K562 (cell line): ENCODE data around the gene IFI6. TPM values are rescaled to one million over a fixed set of nuclear protein-coding genes. Genes with fewer than 3 reads are reported as not detected.

Experiments
- AFF4 ChIP-seq: sonication (generic); formaldehyde crosslinking; IDR thresholded peaks from 2 replicates; pipeline ENCODE4 v1.8.0; 2023; ENCODE audit warnings: mild to moderate bottlenecking, missing genetic modification reagents
- CTCF ChIP-seq, 3 experiments: IDR thresholded peaks in 2 of 3; conservative IDR thresholded peaks in 1 of 3; 2 replicates each; pipeline ENCODE4 v1.5.1; 2011 to 2012; ENCODE audit warnings: low read length in 3 of 3, mild to moderate bottlenecking in 3 of 3, control low read depth in 2 of 3, improper control_type of control experiment in 1 of 3, inconsistent platforms in 1 of 3, low read depth in 1 of 3, mixed read lengths in 1 of 3, moderate library complexity in 1 of 3; ENCODE audit not compliant: insufficient read depth in 2 of 3
- HDAC6 ChIP-seq: IDR thresholded peaks from 2 replicates; pipeline ENCODE4 v1.6.1; 2012; ENCODE audit warnings: low read depth, mild to moderate bottlenecking, control low read depth, inconsistent platforms, low read length, moderate library complexity
- MIER1 ChIP-seq: fragments of 450-650 bp; IDR thresholded peaks from 2 replicates; pipeline ENCODE4 v1.6.1; 2016; ENCODE audit warnings: antibody characterized with exemption, mild to moderate bottlenecking, low read depth
- PCBP1 ChIP-seq: fragments of 200-400 bp; formaldehyde crosslinking; IDR thresholded peaks from 2 replicates; pipeline ENCODE4 v1.6.1; 2018; ENCODE audit warnings: mild to moderate bottlenecking, low read depth, low read length; ENCODE audit not compliant: poor library complexity, severe bottlenecking
- ZNF740 ChIP-seq, 3 experiments: fragments of 200-800 bp in 1 of 3; sonication (Bioruptor generic) in 1 of 3; sonication (generic) in 1 of 3; formaldehyde crosslinking in 1 of 3; IDR thresholded peaks; 2 replicates each; pipeline versions ENCODE4 v1.6.1 to v1.8.0; 2016 to 2022; ENCODE audit warnings: mild to moderate bottlenecking in 2 of 3, missing compliant biosample characterization in 2 of 3, missing genetic modification characterization in 2 of 3, missing genetic modification reagents in 1 of 3
- ZNF764 ChIP-seq: fragments of 250-450 bp; sonication (Bioruptor Pico); IDR thresholded peaks from 2 replicates; pipeline ENCODE4 v1.4.0; 2020; ENCODE audit warnings: low read depth, mild to moderate bottlenecking, moderate library complexity
- polyA plus RNA-seq, 8 experiments: library from polyadenylated mRNA; depleted of rRNA in 4 of 8; stranded (reverse) in 5 of 8; unstranded in 3 of 8; fragments of >200 nt; fragmentation: Nextera tagmentation in 2 of 8; fragmentation: Illumina TruSeq in 1 of 8; extraction: Ambion mirVana in 2 of 8; extraction: Trizol in 1 of 8; gene quantifications; 2 replicates each; pipeline versions ENCODE4 v1.2.1 to v1.2.3, GENCODE V29; 2011 to 2014; ENCODE audit warnings: inconsistent platforms in 1 of 8, missing spikeins in 1 of 8
- small RNA-seq: library from RNA; depleted of rRNA; stranded (forward); fragments of <200 nt; gene quantifications from one replicate; pipeline ENCODE3, GENCODE V24; 2014
- total RNA-seq, 7 experiments: library from RNA; depleted of rRNA in 6 of 7; stranded (reverse); fragments of >200 nt in 6 of 7; fragmentation: Illumina TruSeq in 2 of 7; extraction: Trizol in 2 of 7; gene quantifications; 2 replicates each; pipeline versions ENCODE4 v1.2.1 to v1.2.3, GENCODE V29; 2011 to 2021; ENCODE audit warnings: low replicate concordance in 1 of 7

The IFI6 gene
- total and polyA plus RNA-seq, 9 of the 15 experiments (the other 6 are each of a cell fraction or from before 2014, with no cell fraction given), result 0.17 to 4.5 (median 2.2) TPM

GRCh38 chr1:27616441-27616840 lies 55.6 kb downstream of the IFI6 start (continued):
- TF ChIP-seq CTCF (IDR thresholded peaks at IDR 0.05 in 2 of 3, conservative IDR thresholded peaks at IDR 0.05 in 1 of 3; ENCODE audit: insufficient read depth in 2 of 3, low read depth in 1 of 3, low read length in 3 of 3) (peak; percentile 46 to 64 (median 54)), MIER1 (no peak), PCBP1 (no peak), ZNF764 (CRISPR knock-in tag) (no peak), HDAC6 (no peak), AFF4 (CRISPR knock-in tag) (no peak), ZNF740 (CRISPR knock-in tag; IDR thresholded peaks at IDR 0.05) (no peak), ZNF740 (tag; IDR thresholded peaks at IDR 0.05) (no peak)

Small RNA genes within 50 kb of the gene (small RNA-seq; reads per million reads assigned to genes)
- gene AL031729.1 (not detected), gene RNU6-424P (not detected), gene RNU6-949P (not detected)

Other genes starting within 250 kb of the IFI6 start
Only the 7 nearest of the 8 such genes appear.
- gene WASF2, start 182.0 kb downstream of the IFI6 start, total RNA-seq (2014; rRNA removed), result 21.3 and 29.6 TPM in 2 replicates
- gene WASF2, start 182.0 kb downstream of the IFI6 start, total RNA-seq (2014; rRNA removed; fragmentation: Illumina TruSeq; extraction: Trizol), result 31.2 and 40.7 TPM in 2 replicates
- 26.1 and 29.2 TPM in 2 replicates for gene WASF2, start 182.0 kb downstream of the IFI6 start, total RNA-seq (2015; rRNA removed; fragmentation: Illumina TruSeq; extraction: Trizol)
- 139 and 163 TPM in 2 replicates for gene WASF2, start 182.0 kb downstream of the IFI6 start, total RNA-seq (2021)
- gene WASF2, start 182.0 kb downstream of the IFI6 start, polyA plus RNA-seq (2011; rRNA removed), result 41.5 and 104 TPM in 2 replicates
- gene WASF2, start 182.0 kb downstream of the IFI6 start, polyA plus RNA-seq (2014; fragmentation: Illumina TruSeq; extraction: Trizol), result 109 and 115 TPM in 2 replicates
- gene WASF2, start 182.0 kb downstream of the IFI6 start, polyA plus RNA-seq (2014; fragmentation: Nextera tagmentation; extraction: Ambion mirVana), result 1 to 10 TPM; 8.2 to 9.7 TPM
- 51.3 and 56.8 TPM in 2 replicates for gene WASF2, start 182.0 kb downstream of the IFI6 start, polyA plus RNA-seq (2014; rRNA removed)
- 7.9 and 12.5 TPM in 2 replicates for gene AHDC1, start 68.0 kb downstream of the IFI6 start, total RNA-seq (2014; rRNA removed)
- gene AHDC1, start 68.0 kb downstream of the IFI6 start, total RNA-seq (2014; rRNA removed; fragmentation: Illumina TruSeq; extraction: Trizol), result 3.6 and 4.6 TPM in 2 replicates
- 4.7 and 4.8 TPM in 2 replicates for gene AHDC1, start 68.0 kb downstream of the IFI6 start, total RNA-seq (2015; rRNA removed; fragmentation: Illumina TruSeq; extraction: Trizol)
- 36.4 and 37.8 TPM in 2 replicates for gene AHDC1, start 68.0 kb downstream of the IFI6 start, total RNA-seq (2021)
- 3.1 and 4.2 TPM in 2 replicates for gene AHDC1, start 68.0 kb downstream of the IFI6 start, polyA plus RNA-seq (2011; rRNA removed)
- 5.4 and 9.5 TPM in 2 replicates for gene AHDC1, start 68.0 kb downstream of the IFI6 start, polyA plus RNA-seq (2014; fragmentation: Illumina TruSeq; extraction: Trizol)
- gene AHDC1, start 68.0 kb downstream of the IFI6 start, polyA plus RNA-seq (2014; fragmentation: Nextera tagmentation; extraction: Ambion mirVana), result under 1 TPM; 0.21 to 0.59 TPM
- 8.5 and 9.0 TPM in 2 replicates for gene AHDC1, start 68.0 kb downstream of the IFI6 start, polyA plus RNA-seq (2014; rRNA removed)
- not detected in 2 replicates for gene FGR, start 37.0 kb downstream of the IFI6 start, total RNA-seq (2014; rRNA removed)
- not detected in 2 replicates for gene FGR, start 37.0 kb downstream of the IFI6 start, total RNA-seq (2014; rRNA removed; fragmentation: Illumina TruSeq; extraction: Trizol)
- gene FGR, start 37.0 kb downstream of the IFI6 start, total RNA-seq (2015; rRNA removed; fragmentation: Illumina TruSeq; extraction: Trizol), result not detected in 2 replicates
- 0.11 and 0.38 TPM in 2 replicates for gene FGR, start 37.0 kb downstream of the IFI6 start, total RNA-seq (2021)
- gene FGR, start 37.0 kb downstream of the IFI6 start, polyA plus RNA-seq (2011; rRNA removed), result 0.04 TPM in 1 of 2 replicates, not detected in the other
- gene FGR, start 37.0 kb downstream of the IFI6 start, polyA plus RNA-seq (2014; fragmentation: Illumina TruSeq; extraction: Trizol), result not detected in 2 replicates
- gene FGR, start 37.0 kb downstream of the IFI6 start, polyA plus RNA-seq (2014; fragmentation: Nextera tagmentation; extraction: Ambion mirVana), result not detected
- not detected in 2 replicates for gene FGR, start 37.0 kb downstream of the IFI6 start, polyA plus RNA-seq (2014; rRNA removed)
- gene FAM76A, start 53.8 kb upstream of the IFI6 start, total RNA-seq (2014; rRNA removed), result 14.3 and 14.6 TPM in 2 replicates
- 13.0 and 16.4 TPM in 2 replicates for gene FAM76A, start 53.8 kb upstream of the IFI6 start, total RNA-seq (2014; rRNA removed; fragmentation: Illumina TruSeq; extraction: Trizol)
- gene FAM76A, start 53.8 kb upstream of the IFI6 start, total RNA-seq (2015; rRNA removed; fragmentation: Illumina TruSeq; extraction: Trizol), result 11.9 and 13.1 TPM in 2 replicates
- 10.8 and 12.4 TPM in 2 replicates for gene FAM76A, start 53.8 kb upstream of the IFI6 start, total RNA-seq (2021)
- gene FAM76A, start 53.8 kb upstream of the IFI6 start, polyA plus RNA-seq (2011; rRNA removed), result 9.7 and 11.0 TPM in 2 replicates
- gene FAM76A, start 53.8 kb upstream of the IFI6 start, polyA plus RNA-seq (2014; fragmentation: Illumina TruSeq; extraction: Trizol), result 7.8 and 11.3 TPM in 2 replicates
- 10 to 100 TPM in 1 of 2 experiments, 1 to 10 TPM in 1; 9.5 to 14.6 TPM for gene FAM76A, start 53.8 kb upstream of the IFI6 start, polyA plus RNA-seq (2014; fragmentation: Nextera tagmentation; extraction: Ambion mirVana)
- gene FAM76A, start 53.8 kb upstream of the IFI6 start, polyA plus RNA-seq (2014; rRNA removed), result 11.4 and 13.6 TPM in 2 replicates
- gene STX12, start 101.0 kb upstream of the IFI6 start, total RNA-seq (2014; rRNA removed), result 18.2 and 27.2 TPM in 2 replicates
- gene STX12, start 101.0 kb upstream of the IFI6 start, total RNA-seq (2014; rRNA removed; fragmentation: Illumina TruSeq; extraction: Trizol), result 27.1 and 31.5 TPM in 2 replicates
- 24.7 and 25.7 TPM in 2 replicates for gene STX12, start 101.0 kb upstream of the IFI6 start, total RNA-seq (2015; rRNA removed; fragmentation: Illumina TruSeq; extraction: Trizol)
- 23.1 and 23.8 TPM in 2 replicates for gene STX12, start 101.0 kb upstream of the IFI6 start, total RNA-seq (2021)
- gene STX12, start 101.0 kb upstream of the IFI6 start, polyA plus RNA-seq (2011; rRNA removed), result 18.4 and 24.4 TPM in 2 replicates
- gene STX12, start 101.0 kb upstream of the IFI6 start, polyA plus RNA-seq (2014; fragmentation: Illumina TruSeq; extraction: Trizol), result 26.9 and 31.3 TPM in 2 replicates
- gene STX12, start 101.0 kb upstream of the IFI6 start, polyA plus RNA-seq (2014; fragmentation: Nextera tagmentation; extraction: Ambion mirVana), result 10 to 100 TPM; 23.1 to 27.4 TPM
- 16.9 and 18.6 TPM in 2 replicates for gene STX12, start 101.0 kb upstream of the IFI6 start, polyA plus RNA-seq (2014; rRNA removed)
- 70.7 and 79.1 TPM in 2 replicates for gene PPP1R8, start 158.6 kb upstream of the IFI6 start, total RNA-seq (2014; rRNA removed)
- 74.6 and 79.6 TPM in 2 replicates for gene PPP1R8, start 158.6 kb upstream of the IFI6 start, total RNA-seq (2014; rRNA removed; fragmentation: Illumina TruSeq; extraction: Trizol)
- gene PPP1R8, start 158.6 kb upstream of the IFI6 start, total RNA-seq (2015; rRNA removed; fragmentation: Illumina TruSeq; extraction: Trizol), result 80.1 and 87.9 TPM in 2 replicates
- gene PPP1R8, start 158.6 kb upstream of the IFI6 start, total RNA-seq (2021), result 66.7 and 75.3 TPM in 2 replicates
- 89.6 and 101 TPM in 2 replicates for gene PPP1R8, start 158.6 kb upstream of the IFI6 start, polyA plus RNA-seq (2011; rRNA removed)
- gene PPP1R8, start 158.6 kb upstream of the IFI6 start, polyA plus RNA-seq (2014; fragmentation: Illumina TruSeq; extraction: Trizol), result 107 and 132 TPM in 2 replicates
- 10 to 100 TPM; 16.2 to 20.2 TPM for gene PPP1R8, start 158.6 kb upstream of the IFI6 start, polyA plus RNA-seq (2014; fragmentation: Nextera tagmentation; extraction: Ambion mirVana)
- 83.0 and 89.5 TPM in 2 replicates for gene PPP1R8, start 158.6 kb upstream of the IFI6 start, polyA plus RNA-seq (2014; rRNA removed)
- 10.8 and 12.6 TPM in 2 replicates for gene THEMIS2, start 200.4 kb upstream of the IFI6 start, total RNA-seq (2014; rRNA removed)
- gene THEMIS2, start 200.4 kb upstream of the IFI6 start, total RNA-seq (2014; rRNA removed; fragmentation: Illumina TruSeq; extraction: Trizol), result 4.2 and 6.8 TPM in 2 replicates
- gene THEMIS2, start 200.4 kb upstream of the IFI6 start, total RNA-seq (2015; rRNA removed; fragmentation: Illumina TruSeq; extraction: Trizol), result 4.6 and 4.9 TPM in 2 replicates
- 12.7 TPM in 2 replicates for gene THEMIS2, start 200.4 kb upstream of the IFI6 start, total RNA-seq (2021)
- gene THEMIS2, start 200.4 kb upstream of the IFI6 start, polyA plus RNA-seq (2011; rRNA removed), result 8.5 and 16.9 TPM in 2 replicates
- 8.0 and 9.5 TPM in 2 replicates for gene THEMIS2, start 200.4 kb upstream of the IFI6 start, polyA plus RNA-seq (2014; fragmentation: Illumina TruSeq; extraction: Trizol)
- 1 to 10 TPM; 2.3 to 3.4 TPM for gene THEMIS2, start 200.4 kb upstream of the IFI6 start, polyA plus RNA-seq (2014; fragmentation: Nextera tagmentation; extraction: Ambion mirVana)
- gene THEMIS2, start 200.4 kb upstream of the IFI6 start, polyA plus RNA-seq (2014; rRNA removed), result 11.7 and 12.8 TPM in 2 replicates